H1 (cell line): ENCODE data around the gene AVPR2. TPM values are rescaled to one million over a fixed set of nuclear protein-coding genes. Genes with fewer than 3 reads are reported as not detected.

Experiments used
- CTCF ChIA-PET: fragments of 300-600 bp; sonication (Branson Sonifier 250); formaldehyde crosslinking; loops from one replicate; lab custom pipeline; 2021; ENCODE audit not compliant: partially characterized antibody; lab: Charles Lee
- POLR2A ChIA-PET: fragments of 300-600 bp; sonication (Branson Sonifier 250); formaldehyde crosslinking; loops from one replicate; lab custom pipeline; 2021; ENCODE audit warnings: inconsistent platforms; ENCODE audit not compliant: partially characterized antibody; lab: Charles Lee
- DNase-seq, 2 experiments: peaks; one replicate each; pipeline versions ENCODE4 v3.0.0 to v3.0.0-alpha.2; 2010 to 2022; ENCODE audit warnings: low spot score in 2 of 2, low read depth in 1 of 2, mixed read lengths in 1 of 2
- FAIRE-seq: peaks from 2 replicates; lab custom pipeline; 2011; peaks lifted over from hg19 to GRCh38; lab: Jason Lieb, UNC
- H2AFZ ChIP-seq: 2 replicates; pipeline ENCODE4 v1.8.1; 2012; ENCODE audit warnings: low read length, inconsistent platforms
- H2AK5ac ChIP-seq: 2 replicates; pipeline ENCODE4 v1.6.1; 2013; ENCODE audit warnings: low read depth, low read length
- H2BK120ac ChIP-seq: replicated peaks from 2 replicates; pipeline ENCODE3; 2013; ENCODE audit warnings: low read depth, low read length, inconsistent platforms
- H2BK12ac ChIP-seq: 2 replicates; pipeline ENCODE4 v1.6.1; 2013; ENCODE audit warnings: low read depth, low read length
- H2BK15ac ChIP-seq: 2 replicates; pipeline ENCODE4 v1.6.1; 2013; ENCODE audit warnings: low read length
- H2BK20ac ChIP-seq: 2 replicates; pipeline ENCODE4 v1.6.1; 2013; ENCODE audit warnings: low read length
- H2BK5ac ChIP-seq: 2 replicates; pipeline ENCODE4 v1.6.1; 2013; ENCODE audit warnings: low read depth, low read length
- H3K14ac ChIP-seq: 2 replicates; pipeline ENCODE4 v1.6.1; 2013; ENCODE audit warnings: inconsistent platforms; ENCODE audit not compliant: insufficient read length
- H3K18ac ChIP-seq: 2 replicates; pipeline ENCODE4 v1.6.1; 2013; ENCODE audit warnings: low read length; ENCODE audit errors: extremely low read depth
- H3K23ac ChIP-seq: 2 replicates; pipeline ENCODE4 v1.6.1; 2013; ENCODE audit warnings: inconsistent platforms; ENCODE audit not compliant: insufficient read length
- H3K23me2 ChIP-seq: 2 replicates; pipeline ENCODE4 v1.6.1; 2013; ENCODE audit warnings: low read depth, low read length
- H3K27ac ChIP-seq: 2 replicates; pipeline ENCODE4 v1.6.1; 2011; ENCODE audit warnings: low read depth, low read length, inconsistent platforms
- H3K27me3 ChIP-seq, 4 experiments: replicated peaks in 1 of 4; 1 replicate in 1 of 4; 2 replicates in 3 of 4; pipeline versions ENCODE4 v1.6.1 to v1.8.1; 2011 to 2013; ENCODE audit warnings: low read length in 3 of 4, mild to moderate bottlenecking in 3 of 4, inconsistent platforms in 2 of 4, mixed read lengths in 2 of 4, moderate library complexity in 1 of 4; ENCODE audit not compliant: control insufficient read depth in 3 of 4, insufficient read depth in 3 of 4; ENCODE audit errors: extremely low read depth in 1 of 4
- H3K36me3 ChIP-seq, 4 experiments: 2 replicates each; pipeline versions ENCODE4 v1.6.1 to v1.8.1; 2011 to 2013; ENCODE audit warnings: mild to moderate bottlenecking in 4 of 4, low read length in 3 of 4, moderate library complexity in 2 of 4, control low read depth in 1 of 4, inconsistent platforms in 1 of 4; ENCODE audit not compliant: insufficient read depth in 4 of 4, control insufficient read depth in 2 of 4
- H3K4ac ChIP-seq: replicated peaks from 2 replicates; pipeline ENCODE3; 2013; ENCODE audit warnings: low read length, low read depth, mixed read lengths, inconsistent platforms; ENCODE audit not compliant: insufficient read length
- H3K4me1 ChIP-seq, 4 experiments: replicated peaks in 1 of 4; 1 replicate in 1 of 4; 2 replicates in 3 of 4; pipeline versions ENCODE4 v1.6.1 to v1.8.1; 2011 to 2013; ENCODE audit warnings: low read length in 3 of 4, inconsistent platforms in 2 of 4, mixed read lengths in 1 of 4; ENCODE audit not compliant: insufficient read depth in 4 of 4, control insufficient read depth in 3 of 4
- H3K4me2 ChIP-seq, 2 experiments: 2 replicates each; pipeline versions ENCODE4 v1.6.1 to v1.8.1; 2011 to 2013; ENCODE audit warnings: low read depth in 2 of 2, low read length in 2 of 2, control low read depth in 1 of 2, inconsistent platforms in 1 of 2, mild to moderate bottlenecking in 1 of 2; ENCODE audit not compliant: insufficient read depth in 1 of 2
- H3K4me3 ChIP-seq, 4 experiments: fragments of 200-600, 300-600 bp in 1 of 4; sonication (generic), shearing (Covaris generic), sonication (Bioruptor Twin) in 1 of 4; 2 replicates each; pipeline versions ENCODE4 v1.5.1 to v1.8.1; 2011 to 2016; ENCODE audit warnings: low read length in 4 of 4, low read depth in 3 of 4, control low read depth in 2 of 4, inconsistent platforms in 2 of 4, mild to moderate bottlenecking in 2 of 4, mixed read lengths in 1 of 4, moderate library complexity in 1 of 4; ENCODE audit not compliant: insufficient read depth in 2 of 4; ENCODE audit errors: extremely low read depth in 1 of 4
- H3K56ac ChIP-seq: replicated peaks from 2 replicates; pipeline ENCODE3; 2013; ENCODE audit warnings: low read depth, mild to moderate bottlenecking, mixed read lengths, low read length, inconsistent platforms; ENCODE audit not compliant: insufficient read length
- H3K79me1 ChIP-seq: 2 replicates; pipeline ENCODE4 v1.6.1; 2013; ENCODE audit warnings: low read depth, low read length, control low read depth
- H3K79me2 ChIP-seq, 2 experiments: 2 replicates each; pipeline versions ENCODE4 v1.6.1 to v1.8.1; 2012 to 2013; ENCODE audit warnings: low read length in 2 of 2, mild to moderate bottlenecking in 2 of 2, inconsistent platforms in 1 of 2; ENCODE audit not compliant: insufficient read depth in 2 of 2, control insufficient read depth in 1 of 2
- H3K9ac ChIP-seq, 4 experiments: replicated peaks in 1 of 4; 1 replicate in 1 of 4; 2 replicates in 3 of 4; pipeline versions ENCODE4 v1.6.1 to v1.8.1; 2011 to 2013; ENCODE audit warnings: low read depth in 3 of 4, low read length in 3 of 4, control low read depth in 2 of 4, mild to moderate bottlenecking in 2 of 4, moderate library complexity in 2 of 4, inconsistent platforms in 1 of 4; ENCODE audit errors: extremely low read depth in 1 of 4
- H3K9me3 ChIP-seq, 2 experiments: 2 replicates each; pipeline versions ENCODE4 v1.6.1 to v1.8.1; 2012 to 2013; ENCODE audit warnings: mild to moderate bottlenecking in 2 of 2, moderate library complexity in 2 of 2, control low read depth in 1 of 2, inconsistent platforms in 1 of 2, low read depth in 1 of 2, low read length in 1 of 2, mixed read lengths in 1 of 2; ENCODE audit not compliant: insufficient read depth in 2 of 2
- H4K20me1 ChIP-seq, 2 experiments: replicated peaks in 1 of 2; 2 replicates each; pipeline versions ENCODE3 to v1.8.1; 2011 to 2013; ENCODE audit warnings: inconsistent platforms in 2 of 2, low read length in 2 of 2, mild to moderate bottlenecking in 1 of 2; ENCODE audit not compliant: insufficient read depth in 2 of 2, control insufficient read depth in 1 of 2
- H4K5ac ChIP-seq: 2 replicates; pipeline ENCODE4 v1.6.1; 2013; ENCODE audit warnings: low read length, low read depth, mixed read lengths, inconsistent platforms; ENCODE audit not compliant: insufficient read length
- H4K8ac ChIP-seq: 2 replicates; pipeline ENCODE4 v1.8.0; 2013; ENCODE audit warnings: mild to moderate bottlenecking, moderate library complexity, low read length, inconsistent platforms; ENCODE audit not compliant: insufficient read depth; ENCODE audit errors: extremely low read depth
- H4K91ac ChIP-seq: replicated peaks from 2 replicates; pipeline ENCODE3; 2013; ENCODE audit warnings: low read length, mixed read lengths, inconsistent platforms; ENCODE audit not compliant: insufficient read length
- ATF2 ChIP-seq: IDR thresholded peaks from 2 replicates; pipeline ENCODE4 v1.6.1; 2012; ENCODE audit warnings: low read length, inconsistent platforms
- CEBPB ChIP-seq: IDR thresholded peaks from 2 replicates; pipeline ENCODE4 v1.6.1; 2012; ENCODE audit warnings: low read depth, low read length
- NANOG ChIP-seq: IDR thresholded peaks from 2 replicates; pipeline ENCODE4 v1.6.1; 2011; ENCODE audit warnings: low read length, low read depth, mild to moderate bottlenecking, inconsistent platforms; ENCODE audit not compliant: insufficient read depth, poor library complexity, severe bottlenecking
- NRF1 ChIP-seq: IDR thresholded peaks from 2 replicates; pipeline ENCODE4 v1.6.1; 2011; ENCODE audit warnings: mild to moderate bottlenecking, low read depth, low read length, improper control_type of control experiment
- RBBP5 ChIP-seq: IDR thresholded peaks from 2 replicates; pipeline ENCODE4 v1.7.1; 2012; ENCODE audit warnings: low read depth, mild to moderate bottlenecking, inconsistent platforms, low read length, moderate library complexity, borderline replicate concordance
- RXRA ChIP-seq: IDR thresholded peaks from 2 replicates; pipeline ENCODE4 v1.6.1; 2011; ENCODE audit warnings: low read depth, mild to moderate bottlenecking, low read length, moderate library complexity; ENCODE audit not compliant: insufficient read depth
- WGBS, 2 experiments: shearing (Covaris generic) in 1 of 2; methylation state at CpG; one replicate each; pipeline versions ENCODE4 v1.1.6 to v1.1.7; 2013 to 2015; ENCODE audit warnings: low lambda C conversion rate in 2 of 2, mixed read lengths in 2 of 2, inconsistent platforms in 1 of 2, low coverage in 1 of 2, missing lambda C conversion rate in 1 of 2; ENCODE audit not compliant: insufficient replicate concordance in 2 of 2, insufficient coverage in 1 of 2, insufficient read length in 1 of 2; ENCODE audit errors: extremely low coverage in 1 of 2, missing lambda C conversion rate in 1 of 2; 5-methylcytosine and 5-hydroxymethylcytosine counted together
- polyA plus RNA-seq, 7 experiments: library from polyadenylated mRNA; depleted of rRNA in 3 of 7; stranded (reverse) in 5 of 7; unstranded in 2 of 7; fragments of >200 nt in 5 of 7; fragments of 200-250 nt in 2 of 7; gene quantifications; 1 replicate in 5 of 7; 2 replicates in 1 of 7; 4 replicates in 1 of 7; pipeline versions ENCODE4 v1.2.1 to v1.2.3, GENCODE V29; 2011 to 2013; ENCODE audit warnings: missing spikeins in 2 of 7, mixed read lengths in 2 of 7
- total RNA-seq: library from RNA; stranded (reverse); fragmentation: NEBNext Ultra II Directional; extraction: Animal tissue kit (Norgen Biotek cat#: 25700); gene quantifications from 2 replicates; pipeline ENCODE4 v1.2.1, GENCODE V29; 2021
- TF ChIP-seq, protein P1 (sequence below): IDR thresholded peaks from 2 replicates; pipeline ENCODE4 v1.6.1; 2011; ENCODE audit warnings: low read length, improper control_type of control experiment

Gene AVPR2
- total and polyA plus RNA-seq, 2 of the 8 experiments (the other 6 are each of a cell fraction or from before 2014, with no cell fraction given): 0.09 TPM; not detected in 1

DNA sequence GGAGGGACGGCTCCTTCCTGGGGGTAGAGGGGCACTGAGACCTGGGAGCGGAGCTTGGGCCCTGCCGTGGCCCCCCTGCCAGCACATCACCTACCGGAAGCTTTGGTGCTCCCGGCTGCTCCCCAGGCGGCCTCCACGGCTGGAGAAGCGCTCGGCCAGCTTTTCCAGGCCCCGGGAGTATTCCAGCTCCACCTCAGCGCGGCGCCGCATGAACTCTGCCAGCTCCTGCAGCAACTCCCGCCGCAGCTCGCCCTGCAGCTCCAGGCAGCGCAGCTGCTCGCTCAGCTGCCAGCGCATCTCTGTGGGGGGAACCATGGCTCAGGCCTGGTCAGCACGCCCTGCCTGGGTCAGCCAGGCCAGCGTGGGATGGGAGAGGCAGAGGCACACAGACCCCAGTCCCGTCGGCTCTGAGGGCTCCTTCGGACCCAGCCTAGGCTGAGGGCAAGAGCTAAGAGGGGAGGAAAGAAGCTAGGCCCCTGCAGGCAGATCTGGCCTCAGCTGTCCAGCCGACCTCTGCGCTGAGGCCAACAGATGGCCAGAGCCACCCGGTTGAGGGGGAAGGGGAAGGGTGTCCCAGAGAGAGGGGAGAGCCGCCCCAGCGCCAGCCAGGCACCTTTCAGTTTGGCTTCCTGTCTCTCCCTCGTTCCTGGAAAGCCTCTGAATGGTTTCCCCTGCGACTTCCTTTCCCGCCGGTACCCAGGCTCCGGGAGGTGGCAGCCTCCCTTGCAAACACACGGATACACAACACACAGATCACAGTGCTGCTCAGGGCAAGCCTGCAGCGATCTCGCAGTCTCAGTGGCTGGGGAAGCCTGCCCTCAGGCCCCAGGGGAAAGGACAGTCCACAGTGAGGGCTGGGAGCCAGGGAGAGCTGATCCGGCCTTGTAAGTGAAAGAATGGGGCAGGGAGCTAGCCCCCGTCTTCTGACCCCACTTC, 17.3 kb downstream of the AVPR2 start:
- Histone ChIP-seq H3K27me3 (no peaks in the 10 kb centered on the region), H4K20me1 (peaks cover 0 to 2% of the 10 kb centered on the region in 2 experiments), H3K27ac (no peak overlapping the region), H3K79me1 (no peaks in the 10 kb centered on the region; the same call in 1 of the 2 replicates), H3K4ac (no peak overlapping the region), H3K36me3 (0 out of 8 replicates have a peak, but pooled peaks cover 0 to 2% (median 0%) of the 10 kb centered on the region in 4 experiments), H3K9me3 (no peaks in the 10 kb centered on the region), H3K18ac (no peak overlapping the region), H3K56ac (no peak overlapping the region), H2BK12ac (no peak overlapping the region), H2BK20ac (no peak overlapping the region), H2BK5ac (no peak overlapping the region), H3K4me1 (peaks cover 3 to 7% (median 4%) of the 10 kb centered on the region in 4 experiments; a peak in 6 of 7 replicates), H4K91ac (no peak overlapping the region), H3K23me2 (peaks cover 6% of the 10 kb centered on the region; the same call in 1 of the 2 replicates), H2AFZ (no peak overlapping the region), H2BK15ac (no peak overlapping the region), H3K9ac (peak overlapping the region in 1 of 4 experiments; percentile 18; a peak in 1 of 7 replicates), H4K5ac (no peak overlapping the region), H2AK5ac (no peak overlapping the region), H3K14ac (no peak overlapping the region), H3K23ac (no peak overlapping the region), H4K8ac (no peak overlapping the region), H3K4me3 (no peak overlapping the region), H3K79me2 (peaks cover 0 to 3% of the 10 kb centered on the region in 2 experiments; a peak in 1 of 4 replicates), H3K4me2 (no peak overlapping the region), H2BK120ac (no peak overlapping the region)
- CTCF ChIA-PET: interaction anchor here (0.8 to 19.6 kb wide), 11 partner anchors 11 to 487 kb away, joined by 3 to 272 read pairs (median 3); partner anchors contain the start of genes DNASE1L1 and RENBP
- 92% methylated on average over 23 of the region's 40 CpGs; no CpG with 5 or more reads in 1 of the 2 experiments for WGBS, 2 experiments
- POLR2A ChIA-PET: interaction anchor here (1.0 to 14.9 kb wide), 5 partner anchors 13 to 59 kb away, joined by 3 to 231 read pairs (median 9); partner anchors contain the start of genes HCFC1, NAA10 and RENBP
- DNase-seq (no peak), FAIRE-seq (no peak)
- TF ChIP-seq ATF2 (no peak), NRF1 (no peak), RBBP5 (no peak), NANOG (no peak), RXRA (no peak), CEBPB (no peak)
- TF ChIP-seq, protein P1, sequence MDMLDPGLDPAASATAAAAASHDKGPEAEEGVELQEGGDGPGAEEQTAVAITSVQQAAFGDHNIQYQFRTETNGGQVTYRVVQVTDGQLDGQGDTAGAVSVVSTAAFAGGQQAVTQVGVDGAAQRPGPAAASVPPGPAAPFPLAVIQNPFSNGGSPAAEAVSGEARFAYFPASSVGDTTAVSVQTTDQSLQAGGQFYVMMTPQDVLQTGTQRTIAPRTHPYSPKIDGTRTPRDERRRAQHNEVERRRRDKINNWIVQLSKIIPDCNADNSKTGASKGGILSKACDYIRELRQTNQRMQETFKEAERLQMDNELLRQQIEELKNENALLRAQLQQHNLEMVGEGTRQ: no peak
